DMS79 treated with DMSO at 0.1 percent for 48 hours (cell line): ENCODE measurements around the gene PAPPA.

Source experiments
- DNase-seq: peaks from one replicate; lab custom pipeline; 2025; lab: John Stamatoyannopoulos, UW

Gene PAPPA

GRCh38 chr9:116153765-116154333 lies at the start of gene PAPPA:
Gene PAPPA (plus strand): TSS chr9:116153791. CDS start chr9:116154173, 382 bp downstream.
- no peak for DNase-seq

GRCh38 chr9:116103976-116104820 lies 49.4 kb upstream of the PAPPA start:
- no peak for DNase-seq

- DNase-seq: no peak
Measured at GRCh38 chr9:116112236-116112635, 41.4 kb upstream of the PAPPA start.

GRCh38 chr9:116115761-116116353 lies 37.7 kb upstream of the PAPPA start:
- no peak for DNase-seq

- no peak for DNase-seq
Measured at GRCh38 chr9:116116393-116116792, 37.2 kb upstream of the PAPPA start.

- no peak for DNase-seq
Measured at GRCh38 chr9:116123171-116123570, 30.4 kb upstream of the PAPPA start.

- no peak for DNase-seq
Measured at GRCh38 chr9:116124472-116125040, 29.0 kb upstream of the PAPPA start.

GRCh38 chr9:116133163-116133562 lies 20.4 kb upstream of the PAPPA start:
- no peak for DNase-seq

GRCh38 chr9:116134975-116135374 lies 18.6 kb upstream of the PAPPA start:
- DNase-seq: no peak

- no peak for DNase-seq
Measured at GRCh38 chr9:116137010-116137409, 16.6 kb upstream of the PAPPA start.

- no peak for DNase-seq
Measured at GRCh38 chr9:116137581-116137980, 16.0 kb upstream of the PAPPA start.

GRCh38 chr9:116141864-116142561 lies 11.6 kb upstream of the PAPPA start:
- DNase-seq: no peak

GRCh38 chr9:116142706-116143492 lies 10.7 kb upstream of the PAPPA start:
- no peak for DNase-seq

GRCh38 chr9:116144038-116144437 lies 9.6 kb upstream of the PAPPA start:
- no peak for DNase-seq

- no peak for DNase-seq
Measured at GRCh38 chr9:116144555-116144954, 9.0 kb upstream of the PAPPA start.

- no peak for DNase-seq
Measured at GRCh38 chr9:116145036-116145435, 8.6 kb upstream of the PAPPA start.

GRCh38 chr9:116147821-116148220 lies 5.8 kb upstream of the PAPPA start:
- DNase-seq: no peak

GRCh38 chr9:116149844-116150243 lies 3.7 kb upstream of the PAPPA start:
- no peak for DNase-seq

GRCh38 chr9:116151199-116151598 lies 2.4 kb upstream of the PAPPA start:
- DNase-seq: no peak

- DNase-seq: no peak
Measured at GRCh38 chr9:116151966-116152381, 1.6 kb upstream of the PAPPA start.

- peak; percentile 14 for DNase-seq
Measured at GRCh38 chr9:116152390-116152789, 1.2 kb upstream of the PAPPA start.
